Fibroblast of peridontal ligament (primary cell): ENCODE measurements around the gene CSMD2.

Experiments used
- DNase-seq: peaks from one replicate; pipeline ENCODE4 v3.0.0-alpha.2; 2010; ENCODE audit errors: extremely low read depth

Gene CSMD2

GRCh38 chr1:33714421-33714820, 450.6 kb downstream of the CSMD2 start:
- no peak for DNase-seq

GRCh38 chr1:33713058-33713877, 451.8 kb downstream of the CSMD2 start:
- no peak for DNase-seq

DNA sequence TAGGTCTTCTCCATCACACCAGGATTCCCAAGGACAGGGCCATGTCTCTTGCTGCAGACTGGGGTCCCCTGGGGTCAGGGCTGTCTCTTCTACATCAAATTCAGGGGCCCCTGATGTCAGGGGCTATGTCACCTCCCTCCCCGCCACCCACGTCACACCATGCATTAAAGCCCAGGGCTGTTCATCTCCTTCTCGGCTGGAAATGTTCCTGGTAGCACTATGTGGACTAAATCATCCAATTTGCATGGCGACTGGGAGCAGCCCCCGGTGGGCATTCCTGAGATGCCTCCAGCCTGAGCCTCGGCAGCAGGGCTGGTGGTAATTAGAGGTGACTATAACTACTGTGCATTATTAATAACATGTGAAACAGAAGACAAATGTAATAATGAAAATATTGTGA, 452.8 kb downstream of the CSMD2 start:
- DNase-seq, result no peak

DNA sequence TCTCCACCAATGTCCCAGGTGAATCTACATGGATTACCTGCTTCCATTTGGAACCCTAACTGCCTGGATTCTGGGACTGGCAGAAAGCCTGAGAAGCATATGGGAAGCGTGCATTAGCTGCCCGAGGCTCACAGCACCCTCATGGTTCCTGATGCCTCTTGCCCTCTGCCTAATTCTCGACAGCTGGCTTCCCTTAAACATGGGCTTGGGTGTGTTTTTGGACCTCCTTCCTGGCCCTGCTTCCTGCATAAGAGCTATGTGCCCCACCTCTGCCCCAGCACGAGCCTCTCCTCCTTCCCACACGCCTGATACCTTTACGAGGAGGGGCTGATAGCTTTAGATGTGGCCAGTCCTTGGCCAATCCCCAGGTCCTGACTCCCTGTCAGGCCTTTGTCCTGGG, 453.5 kb downstream of the CSMD2 start:
- no peak for DNase-seq

DNA sequence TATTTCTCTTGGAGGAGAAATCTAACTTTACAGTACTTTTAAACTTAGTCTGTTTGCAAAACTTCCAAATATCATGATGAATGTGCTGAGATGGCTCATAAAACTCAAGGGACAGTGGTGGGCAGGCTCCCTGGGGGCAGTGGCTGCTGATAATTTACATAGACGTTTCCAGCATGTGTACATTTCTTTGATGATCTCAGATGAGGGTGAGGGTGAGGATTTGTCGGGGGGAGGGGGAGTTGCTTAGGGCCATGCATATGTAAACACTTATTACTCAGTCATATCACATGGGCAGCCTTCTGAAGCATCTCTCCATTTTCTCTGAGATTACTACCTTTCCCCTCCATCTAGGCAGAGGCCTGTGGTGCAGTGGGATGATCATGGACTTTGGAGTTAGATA, 454.1 kb downstream of the CSMD2 start:
- no peak for DNase-seq

GRCh38 chr1:33709783-33710718, 455.0 kb downstream of the CSMD2 start:
- DNase-seq, result no peak

GRCh38 chr1:33709174-33709782, 455.8 kb downstream of the CSMD2 start:
- DNase-seq, result no peak

- no peak for DNase-seq
Observed at GRCh38 chr1:33706634-33707255, 458.3 kb downstream of the CSMD2 start.

DNA sequence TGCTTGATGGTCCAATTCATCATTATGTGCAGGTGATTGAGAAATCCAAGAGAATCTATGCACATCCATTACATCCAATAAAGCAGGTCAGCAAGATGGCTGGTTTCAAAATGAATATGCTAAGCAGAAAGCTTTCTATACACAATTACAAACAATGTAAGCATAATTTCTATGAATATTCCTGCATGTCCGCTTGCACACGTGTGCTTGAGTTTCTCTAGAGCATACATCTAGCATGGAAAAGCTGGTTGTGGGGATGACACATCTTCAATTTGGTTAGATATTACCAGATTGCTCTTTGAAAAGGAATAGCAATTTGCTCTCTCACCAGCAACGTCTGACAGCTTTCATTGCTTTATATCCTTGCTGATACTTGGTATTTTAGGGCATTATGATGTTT, 461.6 kb downstream of the CSMD2 start:
- no peak for DNase-seq

- no peak for DNase-seq
Observed at GRCh38 chr1:33698361-33699035, 466.5 kb downstream of the CSMD2 start.

- DNase-seq, result no peak
Observed at GRCh38 chr1:33697816-33698215, 467.2 kb downstream of the CSMD2 start.

DNA sequence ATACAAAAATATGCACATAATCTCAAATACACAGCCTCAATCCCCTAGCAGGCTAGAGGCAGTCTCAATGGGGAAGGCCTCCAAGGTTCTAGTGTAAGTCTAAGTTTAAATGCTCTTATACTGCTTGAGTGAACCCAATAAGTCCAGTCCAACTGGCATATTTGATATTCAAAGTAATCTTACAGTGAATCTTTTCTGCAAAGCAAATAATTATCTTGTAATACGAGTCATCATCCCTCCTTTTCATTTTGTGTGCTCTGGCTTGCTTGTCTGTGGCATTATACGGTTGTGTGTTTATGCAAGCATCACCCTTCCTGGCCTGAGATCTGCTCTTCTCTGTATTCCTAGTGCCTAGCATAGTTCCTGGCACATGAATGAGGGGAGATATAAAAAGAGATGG, 468.1 kb downstream of the CSMD2 start:
- no peak for DNase-seq

DNA sequence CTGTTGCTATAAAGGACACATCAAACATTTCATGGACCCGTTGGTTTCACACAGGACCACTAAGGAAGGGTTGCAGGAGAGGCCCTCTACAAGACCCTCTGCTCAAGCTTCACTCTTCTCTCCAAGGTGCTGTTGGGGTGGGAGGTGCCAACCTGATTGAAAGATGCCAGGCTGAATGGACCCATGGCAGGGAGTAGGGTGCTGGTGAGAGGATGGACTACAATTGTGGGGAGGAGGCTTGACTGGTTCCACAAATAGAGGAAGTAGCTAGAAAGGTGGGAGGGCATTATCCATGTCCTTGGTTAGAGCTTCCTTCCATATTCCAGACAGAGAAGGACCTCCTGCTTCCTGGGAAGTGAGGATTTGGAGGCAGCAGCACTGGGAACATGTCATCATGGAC, 468.7 kb downstream of the CSMD2 start:
- no peak for DNase-seq

DNA sequence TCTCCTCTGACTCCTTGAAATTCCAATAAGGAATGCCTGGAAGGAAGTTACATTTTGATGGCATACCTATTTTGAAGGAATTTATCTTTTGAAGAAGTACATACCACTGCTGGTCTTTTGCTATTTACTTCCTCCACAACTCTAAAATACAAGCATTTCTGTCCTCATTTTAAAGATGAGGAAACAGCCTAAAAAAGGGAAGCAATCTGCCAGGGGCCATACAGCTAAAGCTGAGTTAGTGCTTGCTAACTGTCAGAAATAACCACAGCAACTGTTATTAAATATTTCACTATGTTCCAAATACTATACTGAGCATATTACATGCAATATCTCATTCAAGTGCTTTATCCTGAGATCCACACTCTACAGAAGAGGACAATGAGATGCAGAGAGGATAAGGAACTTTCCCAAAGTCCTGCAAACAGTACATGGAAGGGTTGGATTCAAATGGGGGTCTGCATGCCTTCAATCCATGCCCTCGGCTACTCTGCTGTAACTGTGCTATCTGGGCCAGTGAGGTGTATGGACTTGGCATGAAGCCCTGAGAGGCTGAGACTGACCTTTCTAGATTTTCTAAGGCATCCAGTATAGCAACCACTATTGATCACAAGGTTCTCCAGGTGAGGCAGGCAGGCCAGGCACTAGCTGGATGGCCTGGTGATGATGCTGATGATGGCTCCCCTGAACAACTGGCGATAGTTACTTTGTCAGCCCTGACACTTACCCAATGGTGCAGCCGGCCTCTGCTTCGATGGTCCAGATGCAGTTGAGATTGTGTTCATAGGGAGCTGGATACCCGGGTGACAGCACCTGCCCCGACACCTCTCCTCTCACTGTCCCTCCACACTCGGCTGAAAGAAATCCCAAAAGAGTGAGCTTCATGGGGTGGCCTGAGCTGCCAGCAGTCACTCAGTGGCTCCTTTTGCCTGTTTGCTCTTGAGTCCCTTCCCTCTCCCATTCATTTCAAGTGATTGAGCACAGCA, 472.5 kb downstream of the CSMD2 start:
- no peak for DNase-seq

GRCh38 chr1:33687000-33687399, 478.0 kb downstream of the CSMD2 start:
- DNase-seq, result no peak

GRCh38 chr1:33686551-33686950, 478.5 kb downstream of the CSMD2 start:
- no peak for DNase-seq

GRCh38 chr1:33685256-33685655, 479.8 kb downstream of the CSMD2 start:
- no peak for DNase-seq

- DNase-seq, result no peak
Observed at GRCh38 chr1:33684396-33685179, 480.4 kb downstream of the CSMD2 start.

DNA sequence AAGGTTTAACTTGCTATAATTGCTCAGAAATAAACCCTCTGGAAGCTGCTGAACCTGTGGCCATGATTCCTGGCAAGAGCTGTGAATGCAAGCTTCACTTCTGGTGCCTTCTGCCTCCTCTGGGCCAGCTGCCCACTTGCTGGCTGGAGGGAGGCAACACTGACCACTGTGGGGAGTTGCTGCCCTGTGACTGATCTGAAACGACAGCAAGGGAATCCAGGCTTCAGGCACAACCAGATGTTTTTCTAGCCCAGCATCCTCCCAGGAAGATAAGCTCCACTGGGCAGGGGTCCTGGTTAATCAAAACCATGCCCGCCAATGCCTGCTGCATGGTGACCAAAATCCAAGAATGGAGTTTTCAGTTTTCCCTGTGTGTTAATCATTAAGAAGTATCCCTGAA, 481.1 kb downstream of the CSMD2 start:
- no peak for DNase-seq
